C4-2B (cell line): ENCODE data around the gene ADCY6.
"Not testable (repeated sequence)": the region's sequence is repeated elsewhere in the genome, so short reads cannot be mapped to it uniquely, and the experiment has no call there.

Source experiments
- H3K27ac ChIP-seq: fragments of 450-650 bp; 2 replicates; pipeline ENCODE4 v1.5.1; 2017
- CTCF ChIP-seq: fragments of 450-650 bp; conservative IDR thresholded peaks from 2 replicates; pipeline ENCODE4 v1.5.1; 2017; ENCODE audit warnings: mild to moderate bottlenecking
- ZFX ChIP-seq: fragments of 450-650 bp; IDR thresholded peaks from 2 replicates; pipeline ENCODE4 v1.6.1; 2017

The ADCY6 gene

DNA sequence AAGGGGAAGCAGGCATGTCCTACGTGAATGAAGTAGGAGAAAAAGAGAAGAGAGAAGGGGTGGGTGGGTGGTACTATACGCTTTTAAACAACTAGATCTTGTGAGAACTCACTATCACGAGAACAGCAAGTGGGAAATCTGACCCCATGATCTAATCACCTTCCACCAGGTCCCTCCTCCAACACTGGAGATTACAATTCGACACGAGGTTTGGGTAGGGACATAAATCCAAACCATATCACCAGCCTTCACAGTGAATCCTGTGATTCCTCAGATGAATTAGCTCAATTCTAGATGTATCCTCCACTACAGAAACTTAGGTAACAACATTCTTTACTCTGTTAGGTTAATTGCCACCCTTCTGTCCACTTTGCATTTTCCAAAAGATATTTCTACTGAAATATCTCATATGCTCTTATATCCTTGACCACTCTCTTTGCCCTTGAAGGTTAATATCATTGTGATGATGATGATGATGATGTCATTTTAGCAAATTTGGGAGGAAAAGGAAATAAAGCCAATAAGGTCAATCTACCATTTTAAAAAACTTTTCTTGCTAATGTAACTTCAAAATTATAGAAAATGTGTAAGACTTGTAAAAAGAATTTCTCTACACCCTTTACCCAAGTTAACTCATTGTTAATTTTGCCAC lies 49.1 kb downstream of the ADCY6 start:
- H3K27ac ChIP-seq = no peak overlapping the region
- TF ChIP-seq CTCF (no peak), ZFX (no peak)

- no peak for TF ChIP-seq ZFX
- TF ChIP-seq CTCF = no peak
- no peak overlapping the region for H3K27ac ChIP-seq
These were observed 52.4 kb downstream of the ADCY6 start for GRCh38 chr12:48736456-48736855.

DNA sequence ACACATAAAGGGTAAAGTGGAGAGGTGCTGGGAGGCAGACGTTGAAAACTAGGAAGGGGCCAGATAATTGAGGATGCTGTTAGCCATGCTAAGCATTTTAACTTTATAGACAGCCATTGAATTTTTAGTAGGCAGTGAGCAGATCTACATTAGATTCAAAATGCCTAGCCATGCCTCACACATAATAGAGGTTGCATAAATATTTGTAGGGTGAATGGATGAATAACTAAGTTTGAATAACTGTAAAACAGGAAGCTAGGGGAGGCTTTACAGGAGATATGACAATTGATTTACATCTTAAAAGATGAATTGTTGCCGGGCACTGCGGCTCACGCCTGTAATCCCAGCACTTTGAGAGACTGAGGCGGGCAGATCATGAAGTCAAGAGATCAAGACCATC lies 60.1 kb downstream of the ADCY6 start:
- H3K27ac ChIP-seq = no peak overlapping the region
- TF ChIP-seq ZFX (no peak), CTCF (no peak)

DNA sequence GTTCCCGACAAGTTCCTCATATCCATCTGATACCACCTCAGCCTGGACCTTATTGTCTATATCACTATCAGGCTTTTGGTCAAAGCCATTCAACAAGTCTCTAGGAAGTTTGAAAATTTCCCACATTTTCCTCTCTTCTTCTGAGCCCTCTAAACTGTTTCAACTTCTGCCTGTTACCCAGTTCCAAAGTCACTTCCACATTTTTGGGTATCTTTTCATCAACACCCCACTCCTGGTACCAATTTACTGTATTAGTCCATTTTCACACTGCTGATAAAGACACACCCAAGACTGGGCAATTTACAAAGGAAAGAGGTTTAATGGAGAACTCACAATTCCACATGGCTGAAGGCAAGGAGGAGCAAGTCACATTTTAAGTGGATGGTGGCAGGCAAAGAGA lies 68.2 kb downstream of the ADCY6 start:
- not testable (repeated sequence) for H3K27ac ChIP-seq

GRCh38 chr12:48720171-48720570 lies 68.7 kb downstream of the ADCY6 start:
- H3K27ac ChIP-seq = not testable (repeated sequence)

- H3K27ac ChIP-seq = not testable (repeated sequence)
These were observed 69.9 kb downstream of the ADCY6 start for GRCh38 chr12:48719002-48719401.

GRCh38 chr12:48717252-48717695 lies 71.6 kb downstream of the ADCY6 start:
- 0 out of 2 replicates have a peak, but pooled peaks have one; percentile 0 for TF ChIP-seq CTCF
- no peak for TF ChIP-seq ZFX
- H3K27ac ChIP-seq = peak overlapping the region; percentile 92

GRCh38 chr12:48716493-48717251 lies 72.2 kb downstream of the ADCY6 start, which contains the start of gene CCNT1:
CCNT1 (minus strand) TSS chr12:48716707; CDS start chr12:48716675, 32 bp downstream.
- peak within 1 kb of the TSS; percentile 92 for H3K27ac ChIP-seq
- TF ChIP-seq ZFX = peak; percentile 98
- TF ChIP-seq CTCF = peak; percentile 25
